H9 (cell line): ENCODE results near the gene DOCK10. TPM values are rescaled to one million over a fixed set of nuclear protein-coding genes. Genes with fewer than 3 reads are reported as not detected.

Experiments used
- DNase-seq: peaks from one replicate; pipeline ENCODE4 v3.0.0-alpha.2; 2017
- H2AFZ ChIP-seq: one replicate; pipeline ENCODE4 v1.6.1; 2013; ENCODE audit warnings: mild to moderate bottlenecking, low read length, control low read depth, moderate library complexity
- H2AK5ac ChIP-seq: 2 replicates; pipeline ENCODE4 v1.6.1; 2013; ENCODE audit warnings: low read length, control low read depth, mixed read lengths; ENCODE audit not compliant: insufficient read length
- H2BK120ac ChIP-seq: one replicate; pipeline ENCODE4 v1.6.1; 2013; ENCODE audit warnings: low read depth, mild to moderate bottlenecking, low read length, control low read depth, inconsistent platforms; ENCODE audit not compliant: poor library complexity, severe bottlenecking
- H2BK12ac ChIP-seq: 2 replicates; pipeline ENCODE4 v1.6.1; 2013; ENCODE audit warnings: low read length, control low read depth, mixed read lengths, low read depth; ENCODE audit not compliant: insufficient read length
- H2BK15ac ChIP-seq: 2 replicates; pipeline ENCODE4 v1.6.1; 2013; ENCODE audit warnings: low read depth, low read length, control low read depth
- H2BK20ac ChIP-seq: one replicate; pipeline ENCODE4 v1.6.1; 2013; ENCODE audit warnings: low read depth, mild to moderate bottlenecking, low read length, control low read depth, inconsistent platforms; ENCODE audit not compliant: poor library complexity, severe bottlenecking
- H2BK5ac ChIP-seq: 2 replicates; pipeline ENCODE4 v1.6.1; 2013; ENCODE audit warnings: low read length, control low read depth, mixed read lengths; ENCODE audit not compliant: insufficient read length
- H3K14ac ChIP-seq: 2 replicates; pipeline ENCODE4 v1.6.1; 2013; ENCODE audit warnings: low read length, control low read depth; ENCODE audit not compliant: insufficient read depth
- H3K18ac ChIP-seq: 2 replicates; pipeline ENCODE4 v1.6.1; 2013; ENCODE audit warnings: low read depth, mild to moderate bottlenecking, mixed read lengths, low read length, control low read depth; ENCODE audit not compliant: insufficient read length
- H3K23ac ChIP-seq: 2 replicates; pipeline ENCODE4 v1.6.1; 2013; ENCODE audit warnings: low read length, control low read depth, mixed read lengths, low read depth; ENCODE audit not compliant: insufficient read length
- H3K23me2 ChIP-seq: 2 replicates; pipeline ENCODE4 v1.6.1; 2013; ENCODE audit warnings: low read depth, mild to moderate bottlenecking, mixed read lengths, low read length, control low read depth; ENCODE audit not compliant: insufficient read length, poor library complexity, severe bottlenecking
- H3K27ac ChIP-seq: 2 replicates; pipeline ENCODE4 v1.5.1; 2013; ENCODE audit warnings: low read length, control low read depth, mixed read lengths, low read depth; ENCODE audit not compliant: insufficient read length
- H3K27me3 ChIP-seq: 2 replicates; pipeline ENCODE4 v1.6.1; 2013; ENCODE audit warnings: low read length, control low read depth, inconsistent platforms; ENCODE audit not compliant: insufficient read depth
- H3K4ac ChIP-seq: 2 replicates; pipeline ENCODE4 v1.6.1; 2013; ENCODE audit warnings: low read depth, mild to moderate bottlenecking, control low read depth, inconsistent platforms, low read length, moderate library complexity
- H3K4me1 ChIP-seq: 2 replicates; pipeline ENCODE4 v1.6.1; 2013; ENCODE audit warnings: low read length, control low read depth, inconsistent platforms; ENCODE audit not compliant: insufficient read depth
- H3K4me2 ChIP-seq: 2 replicates; pipeline ENCODE4 v1.6.1; 2013; ENCODE audit warnings: low read length, control low read depth, mixed read lengths; ENCODE audit not compliant: insufficient read length, insufficient read depth
- H3K56ac ChIP-seq: 2 replicates; pipeline ENCODE4 v1.6.1; 2013; ENCODE audit warnings: low read depth, mild to moderate bottlenecking, mixed read lengths, low read length, control low read depth; ENCODE audit not compliant: insufficient read length
- H3K79me1 ChIP-seq: 2 replicates; pipeline ENCODE4 v1.6.1; 2013; ENCODE audit warnings: low read depth, mild to moderate bottlenecking, moderate library complexity, low read length, control low read depth, inconsistent platforms; ENCODE audit not compliant: insufficient read depth, poor library complexity, severe bottlenecking
- H3K79me2 ChIP-seq: 2 replicates; pipeline ENCODE4 v1.6.1; 2013; ENCODE audit warnings: low read length, control low read depth, inconsistent platforms; ENCODE audit not compliant: insufficient read depth
- H3K9ac ChIP-seq: 2 replicates; pipeline ENCODE4 v1.6.1; 2013; ENCODE audit warnings: low read length, control low read depth, mixed read lengths; ENCODE audit not compliant: insufficient read length; ENCODE audit errors: extremely low read depth
- H3K9me3 ChIP-seq: one replicate; pipeline ENCODE4 v1.6.1; 2013; ENCODE audit warnings: low read depth, low read length, inconsistent platforms; ENCODE audit not compliant: control insufficient read depth
- H3T11ph ChIP-seq: one replicate; pipeline ENCODE4 v1.6.1; 2013; ENCODE audit warnings: mild to moderate bottlenecking, low read length, control low read depth, inconsistent platforms
- H4K20me1 ChIP-seq: one replicate; pipeline ENCODE4 v1.6.1; 2013; ENCODE audit not compliant: control insufficient read depth, insufficient read length, insufficient read depth
- H4K5ac ChIP-seq: 2 replicates; pipeline ENCODE4 v1.6.1; 2013; ENCODE audit warnings: low read depth, mild to moderate bottlenecking, mixed read lengths, low read length, control low read depth; ENCODE audit not compliant: insufficient read length
- H4K8ac ChIP-seq: replicated peaks from 2 replicates; pipeline ENCODE4 v1.6.1; 2013; ENCODE audit warnings: low read length, control low read depth, mixed read lengths, low read depth; ENCODE audit not compliant: insufficient read length
- H4K91ac ChIP-seq: 2 replicates; pipeline ENCODE4 v1.6.1; 2013; ENCODE audit warnings: low read depth, mild to moderate bottlenecking, moderate library complexity, mixed read lengths, low read length, control low read depth; ENCODE audit not compliant: insufficient read length
- H3K27ac Mint-ChIP-seq, 3 experiments: 2 replicates in 2 of 3; 3 replicates in 1 of 3; pipeline ENCODE4 v1.8.0; 2020 to 2021; ENCODE audit warnings: mixed read lengths in 3 of 3, mild to moderate bottlenecking in 1 of 3, moderate library complexity in 1 of 3
- H3K27me3 Mint-ChIP-seq: 2 replicates; pipeline ENCODE4 v1.8.0; 2021; ENCODE audit warnings: low read depth, mild to moderate bottlenecking, moderate library complexity, mixed read lengths
- H3K36me3 Mint-ChIP-seq, 3 experiments: 2 replicates in 2 of 3; 3 replicates in 1 of 3; pipeline ENCODE4 v1.8.0; 2020 to 2021; ENCODE audit warnings: low read depth in 3 of 3, mixed read lengths in 3 of 3; ENCODE audit not compliant: insufficient read depth in 1 of 3
- H3K4me1 Mint-ChIP-seq, 2 experiments: 2 replicates each; pipeline ENCODE4 v1.8.0; 2020; ENCODE audit warnings: mixed read lengths in 2 of 2
- H3K4me3 Mint-ChIP-seq, 2 experiments: 2 replicates in 1 of 2; 3 replicates in 1 of 2; pipeline ENCODE4 v1.8.0; 2020 to 2021; ENCODE audit warnings: mild to moderate bottlenecking in 2 of 2, mixed read lengths in 2 of 2, moderate library complexity in 1 of 2
- H3K9me3 Mint-ChIP-seq, 2 experiments: 2 replicates in 1 of 2; 3 replicates in 1 of 2; pipeline ENCODE4 v1.8.0; 2020; ENCODE audit warnings: mild to moderate bottlenecking in 2 of 2, mixed read lengths in 2 of 2, moderate library complexity in 1 of 2
- CTCF ChIP-seq: fragments of 200-600 bp; sonication (generic); conservative IDR thresholded peaks from 3 replicates; pipeline ENCODE4 v1.8.0; 2021; ENCODE audit warnings: antibody characterized with exemption, mild to moderate bottlenecking
- WGBS: extraction: QIAGEN DNeasy Blood & Tissue Kit; methylation state at CpG from one replicate; pipeline ENCODE4 v1.1.7; 2013; ENCODE audit warnings: missing lambda C conversion rate, low lambda C conversion rate, mixed read lengths; ENCODE audit not compliant: insufficient read length; ENCODE audit errors: extremely low coverage; 5-methylcytosine and 5-hydroxymethylcytosine counted together
- total RNA-seq: library from RNA; stranded (reverse); gene quantifications from 2 replicates; pipeline ENCODE4 v1.2.1, GENCODE V29; 2021

Gene DOCK10
- total RNA-seq, 1 experiment from 2014 or later = 0.79 TPM

- Mint-ChIP-seq H3K36me3 (no peaks in the 10 kb centered on the region), H3K27me3 (no peaks in the 10 kb centered on the region; the same call in 1 of the 2 replicates), H3K9me3 (no peaks in the 10 kb centered on the region; a peak in 1 of 5 replicates), H3K4me1 (peaks cover 0 to 5% of the 10 kb centered on the region in 2 experiments; a peak in 2 of 4 replicates), H3K27ac (no peak overlapping the region), H3K4me3 (no peak overlapping the region)
- no peaks in the 10 kb centered on the region for H3K9me3 ChIP-seq
- no peak overlapping the region for H2BK5ac ChIP-seq
- no peak overlapping the region for H2BK20ac ChIP-seq
- H2BK120ac ChIP-seq = no peak overlapping the region
- no peak overlapping the region for H3K23ac ChIP-seq
- no peak overlapping the region for H2BK15ac ChIP-seq
- H3K4me1 ChIP-seq = no peaks in the 10 kb centered on the region
- H4K8ac ChIP-seq = no peak overlapping the region
- H2BK12ac ChIP-seq = no peak overlapping the region
- H3K79me2 ChIP-seq = no peaks in the 10 kb centered on the region
- no peak overlapping the region for H2AFZ ChIP-seq
- no peak overlapping the region for H3K14ac ChIP-seq
- H2AK5ac ChIP-seq = no peak overlapping the region
- no peak overlapping the region for H3K9ac ChIP-seq
- H4K91ac ChIP-seq = no peak overlapping the region
- no CpG with 5 or more reads among the region's 5 CpGs for WGBS
- no peak overlapping the region for H3K18ac ChIP-seq
- H3T11ph ChIP-seq = no peak overlapping the region
- H3K79me1 ChIP-seq = no peaks in the 10 kb centered on the region
- no peaks in the 10 kb centered on the region for H3K27me3 ChIP-seq
- no peaks in the 10 kb centered on the region for H3K23me2 ChIP-seq
- no peaks in the 10 kb centered on the region for H4K20me1 ChIP-seq
- no peak overlapping the region for H3K4me2 ChIP-seq
- no peak for DNase-seq
- H3K56ac ChIP-seq = no peak overlapping the region
- H4K5ac ChIP-seq = no peak overlapping the region
- TF ChIP-seq CTCF = no peak
- H3K4ac ChIP-seq = no peak overlapping the region
- H3K27ac ChIP-seq = no peak overlapping the region
Measured at GRCh38 chr2:225002656-225003045, 39.6 kb downstream of the DOCK10 start.
